Measurements from ENCODE around the gene ARHGAP29.

- TF ChIP-seq, protein P1, sequence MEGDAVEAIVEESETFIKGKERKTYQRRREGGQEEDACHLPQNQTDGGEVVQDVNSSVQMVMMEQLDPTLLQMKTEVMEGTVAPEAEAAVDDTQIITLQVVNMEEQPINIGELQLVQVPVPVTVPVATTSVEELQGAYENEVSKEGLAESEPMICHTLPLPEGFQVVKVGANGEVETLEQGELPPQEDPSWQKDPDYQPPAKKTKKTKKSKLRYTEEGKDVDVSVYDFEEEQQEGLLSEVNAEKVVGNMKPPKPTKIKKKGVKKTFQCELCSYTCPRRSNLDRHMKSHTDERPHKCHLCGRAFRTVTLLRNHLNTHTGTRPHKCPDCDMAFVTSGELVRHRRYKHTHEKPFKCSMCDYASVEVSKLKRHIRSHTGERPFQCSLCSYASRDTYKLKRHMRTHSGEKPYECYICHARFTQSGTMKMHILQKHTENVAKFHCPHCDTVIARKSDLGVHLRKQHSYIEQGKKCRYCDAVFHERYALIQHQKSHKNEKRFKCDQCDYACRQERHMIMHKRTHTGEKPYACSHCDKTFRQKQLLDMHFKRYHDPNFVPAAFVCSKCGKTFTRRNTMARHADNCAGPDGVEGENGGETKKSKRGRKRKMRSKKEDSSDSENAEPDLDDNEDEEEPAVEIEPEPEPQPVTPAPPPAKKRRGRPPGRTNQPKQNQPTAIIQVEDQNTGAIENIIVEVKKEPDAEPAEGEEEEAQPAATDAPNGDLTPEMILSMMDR (IDR thresholded peaks at IDR 0.05), result no peak
- no peak for TF ChIP-seq POLR2AphosphoS5 (IDR thresholded peaks at IDR 0.05; ENCODE audit: insufficient read depth in 1 of 2, low read depth in 1 of 2)
Observed at GRCh38 chr1:94153133-94153532, 84.3 kb downstream of the ARHGAP29 start.

Data from vagina (tissue), 2 donors.